ENCODE results near the gene PEAK1.

PEAK1 gene

DNA sequence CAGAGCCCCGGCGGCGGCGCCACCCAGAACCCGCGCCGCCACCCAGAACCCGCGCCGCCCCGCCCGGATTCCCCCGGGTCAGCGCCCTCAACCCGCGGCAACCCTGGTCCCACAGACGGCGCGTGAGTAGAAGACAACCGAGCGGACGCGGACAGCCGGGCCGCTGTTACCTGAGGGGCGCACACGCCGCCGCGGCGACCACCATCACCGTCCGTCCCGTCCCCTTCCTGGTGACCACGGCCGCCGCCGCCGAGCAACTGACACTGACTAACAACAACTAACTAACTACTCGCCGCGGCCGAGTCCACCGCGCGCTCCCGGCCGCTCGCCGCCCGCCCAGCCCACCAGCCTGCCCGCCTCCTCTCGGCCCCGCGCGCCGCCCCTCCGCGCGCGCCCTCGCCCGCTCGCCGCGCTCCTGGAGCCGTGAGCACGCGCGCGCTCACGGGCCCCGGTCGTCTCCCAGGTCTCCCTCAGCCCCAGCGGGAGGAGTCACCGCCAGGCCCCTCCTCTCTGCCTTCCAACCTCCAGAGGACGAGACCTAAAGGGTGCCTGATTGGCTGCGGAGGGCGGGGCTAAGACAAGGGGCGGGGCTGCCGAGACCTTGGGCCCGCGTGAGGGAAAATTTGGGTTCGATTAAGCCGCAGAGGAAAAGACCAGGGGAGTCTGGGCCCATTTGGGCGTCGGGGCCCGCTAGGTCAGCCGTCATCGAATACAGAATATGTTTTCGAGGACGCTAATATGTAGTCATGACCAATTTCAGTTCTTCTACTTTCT lies at the start of gene PEAK1:
Gene PEAK1, minus strand, starts transcription at position 269 of the 774 bp plus-strand sequence. CDS start 238,178 bp downstream, outside the sequence.
- no peak for TF ChIP-seq JUND (IDR thresholded peaks at IDR 0.05; ENCODE audit: low read depth)
- peak; percentile 91 to 99 for DNase-seq (ENCODE audit: low read depth in 1 of 2, low spot score in 1 of 2)
- in situ Hi-C loops (cut with HindIII; ENCODE audit: low pct_unique_long_range_greater_than_20kb, low sequenced_read_pairs): no loop called here

DNA sequence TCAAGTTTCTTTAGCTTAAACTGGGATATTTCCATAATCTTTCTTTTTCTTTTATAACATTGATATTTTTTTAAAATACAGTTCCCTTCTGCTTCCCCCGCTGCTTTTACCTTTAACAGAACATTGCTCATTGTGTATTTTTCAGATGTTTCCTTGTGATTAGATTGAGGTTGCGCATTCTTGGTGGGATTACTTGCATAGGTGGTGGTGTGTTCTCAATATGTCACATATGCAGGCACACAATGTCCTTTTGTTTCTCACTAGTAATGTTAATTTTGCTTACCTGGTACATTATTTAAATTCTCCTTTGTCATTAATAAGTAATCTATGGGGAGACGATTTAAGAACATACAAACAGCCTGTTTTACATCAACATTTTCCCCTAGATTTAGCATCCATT lies 49.0 kb upstream of the PEAK1 start:
- DNase-seq (ENCODE audit: low read depth in 1 of 2, low spot score in 1 of 2): no peak
- in situ Hi-C loops (cut with HindIII; ENCODE audit: low pct_unique_long_range_greater_than_20kb, low sequenced_read_pairs): no loop called here
- no peak for TF ChIP-seq JUND (IDR thresholded peaks at IDR 0.05; ENCODE audit: low read depth)

DNA sequence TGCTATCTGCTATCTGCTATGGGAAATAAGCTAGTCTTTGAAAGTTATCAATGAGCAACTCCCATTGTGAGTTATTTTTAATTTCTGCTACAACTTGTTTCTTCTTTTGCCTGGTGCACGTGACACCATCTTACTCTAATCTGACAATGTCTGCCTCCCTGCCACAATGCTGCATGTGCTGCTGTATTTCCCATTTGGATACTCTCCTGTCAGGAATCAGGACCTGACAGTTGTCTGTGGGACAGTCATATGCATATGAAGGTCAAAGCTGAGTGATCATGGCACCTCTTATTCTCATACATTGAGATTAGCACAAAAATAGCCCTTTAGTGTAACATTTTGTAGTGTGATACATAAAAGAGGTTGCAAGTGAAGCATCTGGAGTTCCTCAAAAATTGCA lies 46.6 kb upstream of the PEAK1 start:
- no peak for DNase-seq (ENCODE audit: low read depth in 1 of 2, low spot score in 1 of 2)
- in situ Hi-C loops (cut with HindIII; ENCODE audit: low pct_unique_long_range_greater_than_20kb, low sequenced_read_pairs): no loop called here
- no peak for TF ChIP-seq JUND (IDR thresholded peaks at IDR 0.05; ENCODE audit: low read depth)

GRCh38 chr15:77464129-77464865 lies 44.4 kb upstream of the PEAK1 start:
- no peak for TF ChIP-seq JUND (IDR thresholded peaks at IDR 0.05; ENCODE audit: low read depth)
- in situ Hi-C loops (cut with HindIII; ENCODE audit: low pct_unique_long_range_greater_than_20kb, low sequenced_read_pairs): no loop called here
- no peak for DNase-seq (ENCODE audit: low read depth in 1 of 2, low spot score in 1 of 2)

DNA sequence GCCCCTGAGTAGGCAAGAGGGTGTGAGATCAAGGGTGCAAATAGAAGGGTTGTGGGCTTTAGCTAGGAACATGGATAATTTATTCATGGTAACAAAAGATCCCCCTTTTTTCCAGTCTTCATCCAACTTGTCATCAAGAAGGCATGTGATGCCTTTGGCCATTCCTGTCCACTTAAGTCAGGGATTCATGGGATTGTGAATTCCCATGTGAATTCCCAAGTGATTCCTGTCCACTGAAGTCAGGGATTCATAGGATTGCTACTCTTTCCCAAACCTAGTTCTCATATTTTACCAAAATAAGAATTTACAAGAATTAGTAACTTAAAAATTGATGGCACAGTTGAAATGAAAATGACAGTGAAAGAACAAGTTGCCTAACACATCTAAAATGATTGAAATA lies 41.6 kb upstream of the PEAK1 start:
- DNase-seq (ENCODE audit: low read depth in 1 of 2, low spot score in 1 of 2): no peak
- TF ChIP-seq JUND (IDR thresholded peaks at IDR 0.05; ENCODE audit: low read depth): no peak
- in situ Hi-C loops (cut with HindIII; ENCODE audit: low pct_unique_long_range_greater_than_20kb, low sequenced_read_pairs): no loop called here

- no peak for DNase-seq (ENCODE audit: low read depth in 1 of 2, low spot score in 1 of 2)
- in situ Hi-C loops (cut with HindIII; ENCODE audit: low pct_unique_long_range_greater_than_20kb, low sequenced_read_pairs): no loop called here
- TF ChIP-seq JUND (IDR thresholded peaks at IDR 0.05; ENCODE audit: low read depth): no peak
These were observed 39.1 kb upstream of the PEAK1 start for GRCh38 chr15:77459031-77459430.

- in situ Hi-C loops (cut with HindIII; ENCODE audit: low pct_unique_long_range_greater_than_20kb, low sequenced_read_pairs): no loop called here
- DNase-seq (ENCODE audit: low read depth in 1 of 2, low spot score in 1 of 2): no peak
These were observed 38.0 kb upstream of the PEAK1 start for GRCh38 chr15:77457905-77458265.

DNA sequence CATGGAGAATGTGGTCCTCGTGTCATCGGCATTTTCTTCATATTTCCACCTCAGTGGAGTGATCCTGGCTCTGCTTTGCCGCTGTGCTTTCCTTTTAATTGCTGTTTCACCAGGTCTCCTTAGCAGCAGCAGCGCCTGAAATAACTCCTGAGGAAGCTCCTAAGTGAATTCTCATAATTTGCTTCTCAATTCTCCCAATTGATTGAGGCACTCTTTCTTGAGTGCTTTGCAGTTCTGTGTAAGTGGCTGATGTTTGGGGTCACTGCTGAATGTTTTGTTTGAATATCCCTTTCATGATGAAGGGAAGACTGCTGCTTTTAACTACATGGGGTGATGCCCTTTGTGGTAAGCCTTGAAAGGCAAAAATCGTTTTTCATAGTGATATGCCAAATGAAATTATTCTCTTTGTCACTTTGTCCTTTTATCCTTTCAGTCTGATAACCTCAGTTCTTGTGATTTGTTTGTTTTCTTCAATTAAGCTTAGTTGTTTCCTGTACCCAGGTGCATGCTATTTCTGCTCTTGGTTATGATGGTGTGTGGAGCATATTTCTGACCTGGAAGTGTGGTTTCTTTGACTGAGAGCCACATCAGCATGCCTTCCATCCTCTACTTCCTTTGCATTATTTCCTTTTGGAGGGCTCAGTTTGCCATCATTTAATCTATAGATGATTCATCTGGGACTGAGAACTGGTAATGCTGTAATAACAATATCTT lies 37.4 kb upstream of the PEAK1 start:
- no peak for TF ChIP-seq JUND (IDR thresholded peaks at IDR 0.05; ENCODE audit: low read depth)
- in situ Hi-C loops (cut with HindIII; ENCODE audit: low pct_unique_long_range_greater_than_20kb, low sequenced_read_pairs): no loop called here
- DNase-seq (ENCODE audit: low read depth in 1 of 2, low spot score in 1 of 2): no peak

More at GRCh38 chr15:77457905-77458265, 38.0 kb upstream of the PEAK1 start:
- TF ChIP-seq JUND (IDR thresholded peaks at IDR 0.05; ENCODE audit: low read depth): no peak

- no peak for TF ChIP-seq JUND (IDR thresholded peaks at IDR 0.05; ENCODE audit: low read depth)
- no peak for DNase-seq (ENCODE audit: low read depth in 1 of 2, low spot score in 1 of 2)
- in situ Hi-C loops (cut with HindIII; ENCODE audit: low pct_unique_long_range_greater_than_20kb, low sequenced_read_pairs): no loop called here
These were observed 36.8 kb upstream of the PEAK1 start for GRCh38 chr15:77456746-77457145.

DNA sequence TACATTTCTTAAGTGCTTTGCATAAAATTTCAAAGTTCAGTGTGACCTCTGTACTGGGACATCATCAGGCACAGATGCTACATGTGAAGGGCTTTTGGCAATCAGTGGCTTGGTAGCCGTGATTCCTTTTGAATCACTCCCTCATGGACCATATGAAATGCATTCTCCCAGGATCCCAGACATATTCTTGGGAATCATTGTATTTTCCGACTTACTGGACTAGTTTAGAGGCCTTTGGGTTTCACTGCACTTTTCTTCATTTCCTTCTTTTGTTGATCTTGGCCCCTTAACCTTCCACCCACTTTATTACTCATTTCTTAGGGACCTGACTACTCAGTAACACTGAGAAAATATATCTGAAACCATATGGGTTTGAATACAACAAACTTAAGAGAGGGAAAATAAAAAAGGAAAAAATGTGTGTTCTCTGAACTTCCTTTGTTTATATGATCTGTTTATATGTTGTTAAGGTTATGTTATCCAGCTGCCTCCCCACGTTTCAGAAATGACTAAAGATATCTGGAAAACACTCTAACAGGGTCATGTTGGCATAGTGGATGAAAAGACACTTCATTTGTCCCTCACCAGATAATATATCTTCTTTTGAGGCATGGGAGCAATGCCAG lies 35.9 kb upstream of the PEAK1 start:
- in situ Hi-C loops (cut with HindIII; ENCODE audit: low pct_unique_long_range_greater_than_20kb, low sequenced_read_pairs): no loop called here
- TF ChIP-seq JUND (IDR thresholded peaks at IDR 0.05; ENCODE audit: low read depth): no peak
- no peak for DNase-seq (ENCODE audit: low read depth in 1 of 2, low spot score in 1 of 2)

GRCh38 chr15:77454951-77455350 lies 35.0 kb upstream of the PEAK1 start:
- no peak for DNase-seq (ENCODE audit: low read depth in 1 of 2, low spot score in 1 of 2)
- TF ChIP-seq JUND (IDR thresholded peaks at IDR 0.05; ENCODE audit: low read depth): no peak
- in situ Hi-C loops (cut with HindIII; ENCODE audit: low pct_unique_long_range_greater_than_20kb, low sequenced_read_pairs): no loop called here

- in situ Hi-C loops (cut with HindIII; ENCODE audit: low pct_unique_long_range_greater_than_20kb, low sequenced_read_pairs): no loop called here
- TF ChIP-seq JUND (IDR thresholded peaks at IDR 0.05; ENCODE audit: low read depth): no peak
- DNase-seq (ENCODE audit: low read depth in 1 of 2, low spot score in 1 of 2): no peak
These were observed 34.4 kb upstream of the PEAK1 start for GRCh38 chr15:77454265-77454664.
